Left colon (tissue), 2 donors: ENCODE results near the gene PMS1. TPM values are rescaled to one million over a fixed set of nuclear protein-coding genes. Genes with fewer than 3 reads are reported as not detected.
A peak's percentile ranks its signal among the peaks of the same experiment; 100 is the strongest.
"Not testable (repeated sequence)": the region's sequence is repeated elsewhere in the genome, so short reads cannot be mapped to it uniquely, and the experiment has no call there.

Source experiments
- ATAC-seq: fragments of 200-7000 bp; cut with Tn5 transposase; one replicate; pipeline ENCODE4 v1.9.1; 2020; ENCODE audit warnings: mild to moderate bottlenecking, moderate library complexity
- DNase-seq, 2 donors: peaks; one replicate each; pipeline ENCODE4 v3.0.0-alpha.2; 2020
- intact Hi-C, 2 donors: fragments of 100-400 bp; cut with DNase I in 1 of 2; cut with micrococcal nuclease in 1 of 2; formaldehyde crosslinking; loops; one replicate each; pipeline versions ENCODE4 v1.11.2 to v1.14.0; 2022; cut with DNase I, micrococcal nuclease
- total RNA-seq, 2 donors: library from RNA; stranded (reverse); fragmentation: NEBNext Ultra II Directional; extraction: Animal tissue kit (Norgen Biotek cat#: 25700); gene quantifications; one replicate each; pipeline ENCODE4 v1.2.1, GENCODE V29; 2021
- donor health status: DM: no; HTN: no; CAD: no.
- donor health status: DM: yes; HTN: yes; CAD: no.

PMS1 gene
- total RNA-seq, 2 donors from 2014 or later = 13.7 to 14.8 TPM

- DNase-seq (no peak), ATAC-seq (no peak)
- intact Hi-C loops = no loop called here
Measured at GRCh38 chr2:189849550-189849949, 65.3 kb downstream of the PMS1 start.

DNA sequence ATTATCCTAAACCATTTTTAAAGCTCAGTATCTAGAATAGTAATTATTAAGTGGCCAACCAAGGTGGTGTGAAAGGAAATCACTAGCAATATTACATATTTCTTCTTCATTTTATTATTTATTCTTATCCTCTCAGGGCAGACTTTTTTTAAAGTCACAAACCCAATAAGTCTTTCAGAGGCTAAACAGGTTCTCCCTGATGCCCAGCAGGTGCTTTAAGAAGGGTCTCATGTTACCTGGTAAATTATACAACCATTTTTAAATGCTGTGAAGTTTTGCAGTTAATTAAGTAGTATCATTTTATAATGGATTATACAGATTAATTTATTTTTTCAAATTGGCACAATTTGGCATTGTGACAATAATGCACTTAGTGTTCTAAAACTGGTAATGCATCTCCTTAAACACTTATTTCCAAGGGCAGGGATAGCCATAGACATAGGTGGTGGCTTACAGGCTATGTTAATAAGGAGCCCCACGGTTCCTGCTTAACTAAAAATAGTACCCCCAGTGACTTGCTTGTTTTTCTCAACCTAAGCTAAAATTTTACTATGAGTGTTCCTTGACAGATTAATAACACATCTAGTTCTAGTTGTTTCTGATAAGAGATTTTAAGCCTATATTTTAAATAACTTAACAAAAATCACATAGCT lies 67.0 kb downstream of the PMS1 start:
- ATAC-seq = no peak
- DNase-seq = no peak
- intact Hi-C loops = no loop called here

DNA sequence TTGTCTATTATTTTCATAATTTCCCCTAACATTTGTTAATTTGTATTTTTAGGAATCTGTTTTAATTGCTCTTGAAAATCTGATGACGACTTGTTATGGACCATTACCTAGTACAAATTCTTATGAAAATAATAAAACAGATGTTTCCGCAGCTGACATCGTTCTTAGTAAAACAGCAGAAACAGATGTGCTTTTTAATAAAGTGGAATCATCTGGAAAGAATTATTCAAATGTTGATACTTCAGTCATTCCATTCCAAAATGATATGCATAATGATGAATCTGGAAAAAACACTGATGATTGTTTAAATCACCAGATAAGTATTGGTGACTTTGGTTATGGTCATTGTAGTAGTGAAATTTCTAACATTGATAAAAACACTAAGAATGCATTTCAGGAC lies 69.9 kb downstream of the PMS1 start:
- intact Hi-C loops = no loop called here
- ATAC-seq (no peak), DNase-seq (no peak)

- DNase-seq (no peak), ATAC-seq (no peak)
- intact Hi-C loops = no loop called here
Measured at GRCh38 chr2:189854940-189855339, 70.7 kb downstream of the PMS1 start.

DNA sequence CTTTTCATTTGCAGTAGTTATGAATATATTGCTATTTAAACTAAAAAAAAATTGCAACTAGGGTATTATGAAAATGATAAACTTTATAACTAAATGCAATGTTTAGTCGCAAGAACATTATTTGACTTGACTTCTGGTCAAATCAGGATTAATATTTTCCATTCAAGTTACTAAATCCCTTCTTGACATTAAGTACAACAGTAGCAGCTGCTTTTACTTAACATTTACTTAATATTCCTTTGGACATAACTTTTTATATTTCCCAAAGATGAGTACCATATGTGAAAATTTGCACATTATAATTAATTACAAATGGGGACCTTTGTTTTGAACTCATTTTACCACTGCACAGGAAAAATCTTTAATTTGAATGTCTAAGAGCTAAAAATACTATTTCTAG lies 74.0 kb downstream of the PMS1 start:
- intact Hi-C loops = no loop called here
- no peak for DNase-seq

GRCh38 chr2:189860161-189860560 lies 75.9 kb downstream of the PMS1 start:
- ATAC-seq = no peak
- intact Hi-C loops = no loop called here
- no peak for DNase-seq

More for the DNA sequence above, 74.0 kb downstream of the PMS1 start:
- no peak for ATAC-seq

- ATAC-seq (no peak), DNase-seq (no peak)
- intact Hi-C loops = no loop called here
Measured at GRCh38 chr2:189862751-189863150, 78.5 kb downstream of the PMS1 start.

GRCh38 chr2:189865826-189866225 lies 81.6 kb downstream of the PMS1 start:
- ATAC-seq (no peak), DNase-seq (no peak)
- intact Hi-C loops = no loop called here

- DNase-seq (no peak), ATAC-seq (no peak)
- intact Hi-C loops = no loop called here
Measured at GRCh38 chr2:189866296-189866695, 82.0 kb downstream of the PMS1 start.

- ATAC-seq (no peak), DNase-seq (no peak)
- intact Hi-C loops = no loop called here
Measured at GRCh38 chr2:189868896-189869295, 84.6 kb downstream of the PMS1 start.

DNA sequence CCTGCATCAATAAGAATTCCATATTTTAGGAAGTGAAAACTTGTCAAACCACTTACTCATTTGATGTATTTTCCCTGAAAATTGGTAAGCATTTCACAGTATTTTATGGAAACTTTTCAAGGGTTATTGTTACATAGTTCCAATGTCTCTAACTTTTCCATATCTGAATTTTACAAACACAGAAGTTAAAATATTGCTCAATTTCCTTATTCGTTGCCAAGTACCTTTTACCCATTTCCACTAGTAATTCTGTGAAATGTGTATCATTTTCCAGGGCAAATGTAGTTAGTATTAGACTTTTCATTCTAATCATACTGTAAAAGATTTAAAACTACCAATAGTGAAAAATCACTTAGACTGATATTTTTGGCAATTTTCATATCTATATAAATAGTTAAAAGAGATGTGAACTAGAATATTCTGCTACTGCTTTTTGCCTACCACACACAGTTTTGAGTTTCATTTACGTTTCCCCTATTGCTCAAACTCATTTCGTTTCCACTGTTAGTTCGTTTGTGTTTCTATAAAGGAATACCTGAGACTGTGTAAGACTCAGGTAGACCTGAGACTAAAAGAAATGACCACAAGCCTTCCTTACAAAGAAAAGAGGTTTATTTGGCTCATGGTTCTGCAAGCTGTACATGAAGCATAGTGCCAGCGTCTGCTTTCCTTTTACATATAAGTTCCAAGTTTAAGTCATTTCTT lies 86.3 kb downstream of the PMS1 start:
- ATAC-seq (no peak), DNase-seq (no peak)
- intact Hi-C loops = no loop called here

- intact Hi-C loops = no loop called here
- ATAC-seq (no peak), DNase-seq (no peak)
Measured at GRCh38 chr2:189873696-189874095, 89.4 kb downstream of the PMS1 start.

DNA sequence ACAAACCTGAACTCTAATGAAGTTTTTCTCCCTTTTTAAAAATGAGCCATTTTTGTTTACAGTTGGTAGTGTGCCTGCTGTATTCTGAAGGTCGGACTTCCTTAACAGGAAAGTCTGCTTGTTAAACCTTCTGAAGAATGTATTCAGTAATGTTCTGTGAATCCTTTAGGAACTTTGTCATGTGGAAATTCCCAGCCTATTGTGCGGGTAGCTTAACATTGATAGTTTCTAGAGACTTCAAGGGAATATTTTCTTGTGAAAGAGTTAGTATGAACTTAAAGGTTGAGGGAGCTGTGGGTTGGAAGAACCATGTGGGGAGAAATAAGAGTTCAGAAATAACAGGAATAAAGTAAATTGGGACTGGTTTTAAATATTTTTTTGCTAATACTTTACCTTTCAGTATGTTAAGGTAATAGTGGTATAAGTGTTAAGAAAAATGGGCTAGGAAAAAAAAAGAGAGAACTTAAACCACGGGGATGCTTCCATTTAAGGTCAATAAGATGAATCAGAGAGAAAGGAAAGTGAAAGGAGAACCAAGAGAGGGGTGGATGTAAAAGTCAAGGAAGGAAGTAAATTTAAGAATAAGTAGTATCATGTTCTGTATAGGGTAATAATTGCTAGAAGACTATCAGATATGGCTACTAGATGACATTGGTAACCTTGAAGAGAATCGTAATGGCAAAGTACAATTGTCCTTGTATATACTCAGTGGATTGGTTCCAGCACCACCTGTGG lies 90.5 kb downstream of the PMS1 start:
- ATAC-seq (no peak), DNase-seq (no peak)
- intact Hi-C loops = no loop called here

GRCh38 chr2:189876271-189876670 lies 92.0 kb downstream of the PMS1 start:
- intact Hi-C loops = no loop called here
- ATAC-seq (no peak), DNase-seq (no peak)

- ATAC-seq = no peak
- intact Hi-C loops = no loop called here
- DNase-seq = no peak
Measured at GRCh38 chr2:189879716-189880081, 95.4 kb downstream of the PMS1 start.

- DNase-seq (no peak), ATAC-seq (no peak)
- intact Hi-C loops = no loop called here
Measured at GRCh38 chr2:189880429-189880828, 96.2 kb downstream of the PMS1 start.

- DNase-seq (no peak), ATAC-seq (no peak)
- intact Hi-C loops = no loop called here
Measured at GRCh38 chr2:189880832-189881492, 96.7 kb downstream of the PMS1 start.

DNA sequence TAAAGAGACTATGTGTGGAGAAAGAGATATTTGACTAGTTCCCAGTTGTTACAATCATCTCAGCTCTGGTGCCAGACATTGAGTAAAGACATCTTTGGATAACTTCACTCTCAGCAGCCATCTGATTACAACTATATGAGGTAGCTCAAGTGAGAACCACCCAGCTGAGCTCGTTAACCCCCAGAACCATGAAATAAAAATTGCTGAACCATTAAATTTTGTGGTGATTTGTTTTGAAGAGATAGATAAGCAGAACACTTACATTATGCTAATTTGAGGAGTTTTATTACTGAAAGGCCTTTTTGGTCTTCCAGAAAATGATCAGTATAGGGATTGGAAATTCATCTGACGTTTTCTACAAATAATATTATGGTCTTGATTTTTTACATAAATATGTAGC lies 101.1 kb downstream of the PMS1 start:
- DNase-seq (no peak), ATAC-seq (no peak)
- intact Hi-C loops = no loop called here

DNA sequence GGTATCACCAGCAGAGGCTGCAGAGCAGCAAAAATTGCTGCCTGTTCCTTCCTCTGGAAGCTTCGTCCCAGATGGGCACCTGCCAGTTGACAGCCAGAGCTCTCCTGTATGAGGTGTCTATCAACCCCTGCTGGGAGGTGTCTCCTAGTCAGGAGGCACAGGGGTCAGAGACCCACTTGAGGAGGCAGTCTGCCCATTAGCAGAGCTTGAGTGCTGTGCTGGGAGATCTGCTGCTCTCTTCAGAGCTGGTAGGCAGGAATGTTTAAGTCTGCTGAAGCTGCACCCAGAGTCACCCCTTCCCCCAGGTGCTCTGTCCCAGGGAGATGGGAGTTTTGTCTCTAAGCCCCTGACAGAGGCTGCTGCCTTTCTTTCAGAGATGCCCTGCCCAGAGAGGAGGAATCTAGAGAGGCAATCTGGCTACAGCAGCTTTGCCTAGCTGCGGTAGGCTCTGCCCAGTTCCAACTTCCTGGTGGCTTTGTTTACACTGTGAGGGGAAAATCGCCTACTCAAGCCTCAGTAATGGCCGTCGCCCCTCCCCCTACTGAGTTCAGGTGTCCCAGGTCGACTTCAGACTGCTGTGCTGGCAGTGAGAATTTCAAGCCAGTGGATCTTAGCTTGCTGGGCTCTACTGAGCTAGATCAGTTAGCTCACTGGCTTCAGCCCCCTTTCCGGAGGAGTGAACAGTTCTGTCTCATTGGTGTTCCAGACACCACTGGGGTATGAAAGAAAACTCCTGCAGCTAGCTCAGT lies 108.5 kb downstream of the PMS1 start:
- DNase-seq = peak in 1 of 2 donors; percentile 55
- intact Hi-C loops = not testable (repeated sequence)
- peak; percentile 50 for ATAC-seq
